ENCODE data around the gene SRC. TPM values are rescaled to one million over a fixed set of nuclear protein-coding genes. Genes with fewer than 3 reads are reported as not detected.

The SRC gene
- total and polyA plus RNA-seq, 2 donors (not counting 3 experiments of a cell fraction or from before 2014, with no cell fraction given): 22.6 to 29.4 TPM

DNA sequence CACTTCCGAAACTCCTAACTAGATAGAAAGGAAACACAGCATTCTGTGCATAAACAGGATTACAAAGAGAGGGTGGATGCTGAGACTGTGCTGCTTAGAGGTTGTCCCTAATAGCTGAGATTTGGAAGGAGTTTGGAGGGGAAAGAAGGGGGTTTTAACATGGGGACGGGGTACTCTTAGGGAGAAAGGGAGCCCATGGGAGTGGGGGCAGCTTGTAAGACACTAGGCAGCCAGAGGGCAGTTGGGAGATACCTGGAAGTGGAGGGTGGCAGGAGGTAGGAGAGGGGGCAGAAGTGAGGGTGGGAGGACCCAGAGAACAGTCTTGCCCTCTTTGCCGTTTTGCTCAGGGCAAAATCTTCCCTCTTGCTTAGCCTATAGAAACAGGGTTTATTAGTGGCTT, 40.1 kb upstream of the SRC start:
- dilution Hi-C loops (cut with MboI; ENCODE audit: extremely low pct_ligation_motif_present, low sequenced_read_pairs): no loop called here
- Histone ChIP-seq H3K36me3 (ENCODE audit: control insufficient read depth in 2 of 2, extremely low read depth in 1 of 2, insufficient read depth in 2 of 2, low read length in 2 of 2) (peaks cover 6 to 19% of the 10 kb centered on the region in 2 experiments), H3K9me1 (replicated peaks; ENCODE audit: control insufficient read depth, extremely low read depth, insufficient read depth, low read length) (no peaks in the 10 kb centered on the region), H3K27me3 (ENCODE audit: control insufficient read depth in 2 of 2, insufficient read depth in 2 of 2, low read length in 2 of 2) (no peaks in the 10 kb centered on the region), H3K9me3 (replicated peaks; ENCODE audit: control insufficient read depth, insufficient read depth, low read length) (no peaks in the 10 kb centered on the region), H3K4me3 (replicated peaks in 1 of 3; ENCODE audit: insufficient read depth in 1 of 3, low read depth in 1 of 3, low read length in 3 of 3) (no peak overlapping the region), H3K79me2 (ENCODE audit: control insufficient read depth, insufficient read depth, low read length) (peaks cover under 1% of the 10 kb centered on the region), H3K27ac (ENCODE audit: insufficient read depth, low read depth, low read length) (no peak overlapping the region), H3K4me1 (ENCODE audit: control insufficient read depth, extremely low read depth, insufficient read depth, low read length) (no peaks in the 10 kb centered on the region), H4K20me1 (replicated peaks; ENCODE audit: control insufficient read depth, extremely low read depth, insufficient read depth, low read length) (no peaks in the 10 kb centered on the region), H3K4me2 (ENCODE audit: insufficient read depth, low read length) (no peak overlapping the region), H3K9ac (replicated peaks; ENCODE audit: extremely low read depth, insufficient read depth, low read length) (no peak overlapping the region), H2AFZ (ENCODE audit: low read depth, low read length) (no peak overlapping the region)
- DNase-seq (ENCODE audit: low read depth, low spot score): no peak
- FAIRE-seq: no peak
- no peak for TF ChIP-seq MYC (IDR thresholded peaks at IDR 0.05; ENCODE audit: low read depth, low read length)
- no peak for TF ChIP-seq POLR2AphosphoS5 (IDR thresholded peaks at IDR 0.05; ENCODE audit: insufficient read depth, low read depth, low read length)
- TF ChIP-seq GATA2 (IDR thresholded peaks at IDR 0.05; ENCODE audit: insufficient read depth, insufficient read length, low read depth, low read length): no peak
- no peak for TF ChIP-seq EZH2 (IDR thresholded peaks at IDR 0.05; ENCODE audit: borderline replicate concordance, low read depth, low read length, severe bottlenecking)
- TF ChIP-seq FOS (IDR thresholded peaks at IDR 0.05; ENCODE audit: borderline replicate concordance, insufficient read depth, low read length): no peak
- TF ChIP-seq, protein P1, sequence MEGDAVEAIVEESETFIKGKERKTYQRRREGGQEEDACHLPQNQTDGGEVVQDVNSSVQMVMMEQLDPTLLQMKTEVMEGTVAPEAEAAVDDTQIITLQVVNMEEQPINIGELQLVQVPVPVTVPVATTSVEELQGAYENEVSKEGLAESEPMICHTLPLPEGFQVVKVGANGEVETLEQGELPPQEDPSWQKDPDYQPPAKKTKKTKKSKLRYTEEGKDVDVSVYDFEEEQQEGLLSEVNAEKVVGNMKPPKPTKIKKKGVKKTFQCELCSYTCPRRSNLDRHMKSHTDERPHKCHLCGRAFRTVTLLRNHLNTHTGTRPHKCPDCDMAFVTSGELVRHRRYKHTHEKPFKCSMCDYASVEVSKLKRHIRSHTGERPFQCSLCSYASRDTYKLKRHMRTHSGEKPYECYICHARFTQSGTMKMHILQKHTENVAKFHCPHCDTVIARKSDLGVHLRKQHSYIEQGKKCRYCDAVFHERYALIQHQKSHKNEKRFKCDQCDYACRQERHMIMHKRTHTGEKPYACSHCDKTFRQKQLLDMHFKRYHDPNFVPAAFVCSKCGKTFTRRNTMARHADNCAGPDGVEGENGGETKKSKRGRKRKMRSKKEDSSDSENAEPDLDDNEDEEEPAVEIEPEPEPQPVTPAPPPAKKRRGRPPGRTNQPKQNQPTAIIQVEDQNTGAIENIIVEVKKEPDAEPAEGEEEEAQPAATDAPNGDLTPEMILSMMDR (IDR thresholded peaks at IDR 0.05; ENCODE audit: extremely low read depth in 1 of 2, insufficient read depth in 1 of 2, low read depth in 1 of 2, low read length in 2 of 2): no peak
- TF ChIP-seq JUN (IDR thresholded peaks at IDR 0.05; ENCODE audit: borderline replicate concordance, insufficient read depth, insufficient read length, low read depth): no peak
- no peak for TF ChIP-seq MAX (IDR thresholded peaks at IDR 0.05; ENCODE audit: insufficient read depth, insufficient read length)
- no peak for TF ChIP-seq POLR2A (IDR thresholded peaks at IDR 0.05; ENCODE audit: low read depth, low read length)
- ChIA-PET POLR2A (interaction anchor here (0.9 kb wide), 1 partner anchor 17 kb away, joined by 3 read pairs; the partner anchor contains the start of gene MANBAL), CTCF (interaction anchor here (1.0 kb wide), 1 partner anchor 36 kb away, joined by 7 read pairs; no protein-coding TSS in a partner anchor)
- intact Hi-C loops (cut with micrococcal nuclease): no loop called here
- no TSS peak for BruUV-seq (replicated peaks)

Data from endothelial cell of umbilical vein (primary cell).